Adrenal gland (tissue), 12 donors: ENCODE results near the gene HOXA10. TPM values are rescaled to one million over a fixed set of nuclear protein-coding genes. Genes with fewer than 3 reads are reported as not detected.

Experiments used
- DNase-seq, 7 donors: peaks; one replicate each; pipeline ENCODE4 v3.0.0-alpha.2; 2019 to 2020
- H3K27ac ChIP-seq, 5 donors: fragments of 200-600 bp; sonication (generic) in 4 of 5; 1 replicate in 3 of 5; 2 replicates in 2 of 5; pipeline versions ENCODE4 v1.5.1 to v1.8.0; 2016 to 2020; ENCODE audit warnings: mild to moderate bottlenecking in 1 of 5
- H3K27me3 ChIP-seq: fragments of 200-600 bp; 2 replicates; pipeline ENCODE4 v1.8.0; 2021
- H3K36me3 ChIP-seq, 2 donors: fragments of 200-600 bp; replicated peaks in 1 of 2; 1 replicate in 1 of 2; 2 replicates in 1 of 2; pipeline versions ENCODE4 v1.5.1 to v1.8.0; 2018 to 2022
- H3K4me1 ChIP-seq, 2 donors: fragments of 200-600 bp; replicated peaks in 1 of 2; 1 replicate in 1 of 2; 2 replicates in 1 of 2; pipeline versions ENCODE4 v1.5.1 to v1.8.0; 2018 to 2021
- H3K4me3 ChIP-seq, 4 donors: fragments of 200-600 bp; sonication (generic) in 3 of 4; one replicate each; pipeline ENCODE4 v1.5.1; 2016 to 2018
- H3K9me3 ChIP-seq, 3 donors: fragments of 200-600 bp; sonication (generic) in 1 of 3; replicated peaks in 1 of 3; 1 replicate in 2 of 3; 2 replicates in 1 of 3; pipeline versions ENCODE4 v1.5.1 to v1.8.0; 2016 to 2021
- CTCF ChIP-seq, 6 experiments: fragments of 450-650 bp in 4 of 6; fragments of 200-600 bp in 2 of 6; sonication (generic) in 1 of 6; IDR thresholded peaks; 1 replicate in 5 of 6; 2 replicates in 1 of 6; pipeline versions ENCODE4 v1.5.1 to v1.8.0; 2016 to 2021; ENCODE audit warnings: antibody characterized with exemption in 6 of 6, mild to moderate bottlenecking in 2 of 6, moderate library complexity in 1 of 6
- POLR2A ChIP-seq, 2 donors: fragments of 450-650 bp; IDR thresholded peaks; one replicate each; pipeline ENCODE4 v1.6.1; 2017; ENCODE audit warnings: antibody characterized with exemption in 2 of 2, mild to moderate bottlenecking in 2 of 2, moderate library complexity in 1 of 2
- WGBS, 4 donors: extraction: QIAGEN DNeasy Blood & Tissue Kit in 2 of 4; methylation state at CpG; one replicate each; pipeline versions ENCODE4 v1.1.5 to v1.1.7; 2013 to 2017; 5-methylcytosine and 5-hydroxymethylcytosine counted together
- intact Hi-C, 2 donors: fragments of 100-400 bp; cut with DNase I; formaldehyde crosslinking; loops; one replicate each; pipeline versions ENCODE4 v1.14.1 to v1.15.0; 2022 to 2023
- polyA plus RNA-seq, 3 donors: library from polyadenylated mRNA; stranded (reverse); fragments of 200-250 nt in 2 of 3; fragments of 350-450 nt in 1 of 3; fragmentation: Illumina TruSeq in 1 of 3; extraction: RNeasy Lipid Tissue Mini Kit (QIAGEN cat#74804) in 1 of 3; gene quantifications; one replicate each; pipeline ENCODE4 v1.2.3, GENCODE V29; 2013 to 2014
- total RNA-seq, 9 donors: library from RNA; depleted of rRNA in 4 of 9; stranded (reverse); fragments of >200 nt in 4 of 9; fragments of 120-200 nt in 1 of 9; fragmentation: NEBNext Ultra II Directional in 1 of 9; extraction: Animal tissue kit (Norgen Biotek cat#: 25700) in 1 of 9; gene quantifications; one replicate each; pipeline versions ENCODE4 v1.1.0 to v1.2.4, GENCODE V29; 2013 to 2023
- donor health status: healthy with polysubstance abuse.
- donor health status: Bipolar disorder and iron deficiency.
- donor health status: DM: yes; HTN: yes; CAD: no.
- donor health status: DM: no; HTN: no; CAD: no.
- donor health status: DM: no; HTN: no; CAD: no.
- donor health status: DM: yes; HTN: yes; CAD: no.

HOXA10 gene
- total and polyA plus RNA-seq, 12 donors: 0.11 to 14.7 (median 11.3) TPM

DNA sequence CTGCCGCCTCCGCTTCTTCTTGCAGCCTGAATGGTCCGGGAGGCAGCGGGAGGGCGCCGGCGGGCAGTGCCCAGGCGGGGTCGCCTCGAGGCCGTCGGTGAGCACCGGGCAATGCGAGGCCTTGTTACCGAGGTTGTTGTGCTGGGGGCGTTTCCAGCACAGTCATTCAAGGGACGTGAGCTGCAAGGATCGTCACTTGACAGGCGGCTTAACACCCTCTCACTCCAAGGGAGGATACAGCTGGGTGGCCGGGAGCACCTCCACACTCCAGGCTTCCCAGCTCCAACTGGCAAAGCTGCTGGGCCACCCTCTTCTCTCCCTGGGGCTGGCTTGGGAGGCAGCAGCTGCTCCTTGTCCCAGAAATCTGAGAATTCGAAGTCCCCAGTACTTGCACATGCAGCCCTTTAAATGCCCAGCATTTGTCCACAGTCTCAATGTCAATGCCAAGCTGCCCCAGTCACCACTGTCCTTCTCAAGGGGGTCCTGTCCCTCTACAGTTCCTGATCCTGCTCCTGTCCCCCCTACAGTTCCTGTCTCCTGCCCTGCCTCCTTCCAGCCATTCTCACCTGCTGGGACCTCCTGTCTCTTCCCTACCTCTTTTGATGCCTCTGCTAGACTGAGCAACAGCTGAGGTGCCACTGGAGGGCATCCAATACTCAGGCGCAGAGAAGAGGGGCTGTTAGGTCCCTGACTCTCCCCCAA lies 15.3 kb upstream of the HOXA10 start:
- Histone ChIP-seq H3K4me3 (no peak overlapping the region), H3K27ac (no peak overlapping the region), H3K4me1 (peaks cover 12 to 27% of the 10 kb centered on the region in 2 donors), H3K36me3 (no peaks in the 10 kb centered on the region), H3K27me3 (peaks cover 100% of the 10 kb centered on the region), H3K9me3 (no peaks in the 10 kb centered on the region)
- TF ChIP-seq CTCF (IDR thresholded peaks at IDR 0.05) (no peak), POLR2A (IDR thresholded peaks at IDR 0.05) (no peak)
- intact Hi-C loops: loop anchor here in 1 of 2 donors (10.0 kb wide), 1 partner anchor 1315 kb away; no protein-coding TSS in a partner anchor
- DNase-seq: peak in 3 of 7 donors; percentile 12 to 47 (median 13)
- 26 to 65% (median 33%) methylated on average over 5 to 22 of the region's 22 CpGs for WGBS, 4 donors

DNA sequence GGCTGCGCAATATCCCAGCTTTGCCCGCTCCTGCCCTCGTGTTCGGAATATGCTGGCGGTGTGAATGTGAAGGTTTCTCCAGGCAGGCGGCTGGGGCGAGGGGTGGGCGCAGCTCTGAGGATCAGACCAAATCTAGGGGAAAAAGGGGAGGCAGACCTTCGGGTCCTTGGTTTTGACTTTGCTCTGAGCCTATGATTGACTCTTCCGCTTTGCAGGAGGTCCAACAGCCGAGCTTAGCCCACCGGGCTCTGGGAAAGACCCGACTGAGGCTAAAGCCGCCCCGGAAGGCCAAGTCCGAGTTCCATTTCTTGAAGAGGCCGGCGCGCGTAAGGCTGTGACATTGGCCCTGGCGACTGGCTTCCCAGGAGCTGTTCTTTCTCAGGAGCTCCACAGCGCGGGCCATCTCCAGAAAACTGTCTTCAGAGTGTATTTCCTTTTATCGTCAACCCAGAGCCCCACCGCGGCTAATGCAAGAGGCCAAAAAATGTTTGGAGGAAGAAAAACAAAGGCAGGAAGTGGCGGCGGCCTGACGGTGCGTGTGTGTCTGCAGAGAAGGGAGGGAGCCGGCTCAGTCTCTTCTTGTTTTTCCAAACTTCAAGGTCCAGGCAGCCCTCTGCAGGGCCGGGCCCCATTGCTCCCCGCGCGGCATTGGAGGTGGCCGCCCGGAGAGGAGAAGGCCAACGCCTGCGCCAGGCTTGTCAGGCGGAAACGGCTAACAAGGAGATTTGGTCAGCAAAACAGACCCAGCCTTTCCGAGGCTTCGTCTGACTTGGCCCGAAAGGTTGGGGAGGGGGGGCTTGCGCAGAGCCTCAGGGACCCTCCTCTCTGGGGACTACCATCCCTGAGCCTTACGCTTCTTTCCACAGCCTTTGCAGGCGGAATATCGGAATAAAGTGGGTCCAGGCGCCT lies 14.5 kb upstream of the HOXA10 start:
- peaks cover 19 to 35% of the 10 kb centered on the region in 2 donors for H3K4me1 ChIP-seq
- WGBS, 4 donors: 13 to 22% (median 15%) methylated on average over 20 to 49 of the region's 49 CpGs
- peak overlapping the region in 1 of 4 donors; percentile 38 for H3K4me3 ChIP-seq
- H3K27ac ChIP-seq: no peak overlapping the region
- TF ChIP-seq POLR2A (IDR thresholded peaks at IDR 0.05) (no peak), CTCF (IDR thresholded peaks at IDR 0.05) (no peak)
- H3K27me3 ChIP-seq: peaks cover 100% of the 10 kb centered on the region
- intact Hi-C loops: loop anchor here in 1 of 2 donors (10.0 kb wide), 1 partner anchor 1314 kb away; no protein-coding TSS in a partner anchor
- DNase-seq: peak in 4 of 7 donors; percentile 1 to 53 (median 22)
- H3K9me3 ChIP-seq: no peaks in the 10 kb centered on the region
- no peaks in the 10 kb centered on the region for H3K36me3 ChIP-seq

DNA sequence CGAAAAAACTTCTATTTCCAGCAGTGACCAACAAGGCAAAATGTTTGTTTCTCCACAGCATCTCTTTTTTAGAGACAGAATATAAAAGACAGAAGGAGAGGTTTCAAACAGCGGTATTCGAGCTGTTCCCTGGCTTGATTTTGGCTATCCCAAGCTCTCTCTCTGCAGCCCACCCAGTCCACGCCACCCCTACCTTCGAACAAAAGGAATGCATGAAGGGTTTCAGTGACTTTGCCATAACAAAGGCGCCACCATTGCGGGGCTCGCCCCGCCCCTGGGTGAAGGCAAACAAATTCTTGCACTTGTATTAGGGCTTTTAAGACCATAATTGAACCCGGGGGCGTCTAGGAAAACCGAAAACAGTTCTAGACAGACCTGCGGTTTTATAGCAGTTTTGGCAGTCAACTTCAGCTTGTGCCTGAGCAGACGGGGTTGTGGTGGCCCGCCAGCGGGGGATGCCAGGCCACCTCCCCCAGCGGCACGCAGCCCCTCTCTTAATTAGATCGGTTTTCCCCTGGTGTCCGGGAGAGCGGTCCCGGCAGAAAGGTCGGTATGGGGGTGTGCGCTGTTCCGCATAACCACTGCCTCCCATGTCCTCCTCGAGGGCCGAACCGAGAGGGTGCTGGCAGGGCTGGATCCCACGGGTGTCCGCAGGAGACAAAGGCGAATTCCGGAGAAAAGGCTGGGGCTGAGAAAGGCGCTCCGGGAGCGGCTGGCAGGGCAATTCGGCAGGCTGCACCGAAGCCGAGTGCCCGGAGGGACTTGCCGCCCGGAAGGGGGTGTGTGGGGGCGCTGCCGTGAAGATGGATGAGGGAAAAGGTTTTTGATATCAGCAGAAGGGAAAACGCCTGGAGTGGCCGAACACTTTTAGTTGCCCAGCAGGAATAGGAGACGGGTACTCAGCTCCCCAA lies 13.6 kb upstream of the HOXA10 start:
- Histone ChIP-seq H3K4me1 (peaks cover 12 to 33% of the 10 kb centered on the region in 2 donors), H3K27ac (no peak overlapping the region), H3K36me3 (no peaks in the 10 kb centered on the region), H3K9me3 (no peaks in the 10 kb centered on the region), H3K4me3 (peak overlapping the region in 1 of 4 donors; percentile 38), H3K27me3 (peaks cover 100% of the 10 kb centered on the region)
- 13 to 18% (median 15%) methylated on average over 35 to 46 of the region's 46 CpGs for WGBS, 4 donors
- intact Hi-C loops: loop anchor here in 1 of 2 donors (10.0 kb wide), 1 partner anchor 1313 kb away; no protein-coding TSS in a partner anchor
- DNase-seq: peak in 3 of 7 donors; percentile 5 to 20 (median 19)
- TF ChIP-seq POLR2A (IDR thresholded peaks at IDR 0.05): no peak
- no peak for TF ChIP-seq CTCF (IDR thresholded peaks at IDR 0.05)
